ENCODE data around the gene MYOM3.

MYOM3 gene

DNA sequence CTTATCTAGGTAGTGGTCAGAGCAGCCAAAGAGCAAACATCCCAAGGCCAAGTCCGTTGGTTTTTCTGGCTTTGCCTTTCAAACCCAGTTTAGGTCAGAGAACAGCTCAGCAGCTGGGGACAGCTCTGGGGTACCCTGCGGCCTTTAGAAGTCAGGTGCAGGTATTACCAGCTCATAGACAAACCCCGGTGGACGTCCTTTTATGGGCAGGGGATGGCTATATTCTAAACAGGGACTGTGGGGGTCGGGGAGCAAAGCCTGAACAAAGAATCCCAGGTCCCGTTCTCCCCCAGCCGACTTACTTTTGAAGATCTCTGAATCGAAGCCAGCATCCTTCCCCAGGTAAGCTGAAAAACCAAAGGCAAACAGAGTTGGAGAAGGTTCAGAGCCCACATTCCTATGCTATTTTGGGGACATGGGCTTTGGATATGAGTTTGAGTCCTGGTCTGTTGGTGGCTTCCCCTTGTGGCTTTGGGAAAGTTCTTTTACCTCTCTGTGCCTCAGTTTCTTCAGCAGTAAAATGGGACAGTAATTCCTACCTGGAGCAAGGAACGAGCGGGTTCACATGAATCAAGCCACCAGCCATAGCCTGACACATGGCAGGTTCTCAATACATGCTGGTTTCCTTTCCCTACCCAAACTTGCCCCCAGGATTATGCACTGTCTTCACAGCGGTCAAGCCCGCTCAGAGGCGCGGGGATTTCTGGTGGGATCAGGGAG lies 16.6 kb downstream of the MYOM3 start:
- DNase-seq, result no peak

DNA sequence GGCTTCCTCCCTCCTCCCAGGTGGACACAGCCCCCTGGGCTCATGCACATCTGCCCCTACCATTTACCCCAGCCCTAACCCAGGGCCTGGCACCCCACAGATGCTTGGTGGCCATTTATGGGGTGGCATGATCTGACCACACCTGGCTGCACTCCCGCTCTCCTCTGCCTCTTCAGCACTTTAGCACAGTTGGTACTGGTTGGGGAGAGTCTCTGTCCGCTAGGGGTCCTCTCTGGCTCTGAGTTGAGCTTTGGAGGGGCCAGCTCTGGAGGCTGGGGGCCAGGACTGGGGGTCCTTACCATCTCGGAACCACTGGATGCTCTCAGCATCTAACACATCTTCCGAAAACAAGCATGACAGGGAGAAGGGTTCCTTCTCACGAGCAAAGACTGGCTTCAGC lies 17.4 kb downstream of the MYOM3 start:
- no peak for DNase-seq

DNA sequence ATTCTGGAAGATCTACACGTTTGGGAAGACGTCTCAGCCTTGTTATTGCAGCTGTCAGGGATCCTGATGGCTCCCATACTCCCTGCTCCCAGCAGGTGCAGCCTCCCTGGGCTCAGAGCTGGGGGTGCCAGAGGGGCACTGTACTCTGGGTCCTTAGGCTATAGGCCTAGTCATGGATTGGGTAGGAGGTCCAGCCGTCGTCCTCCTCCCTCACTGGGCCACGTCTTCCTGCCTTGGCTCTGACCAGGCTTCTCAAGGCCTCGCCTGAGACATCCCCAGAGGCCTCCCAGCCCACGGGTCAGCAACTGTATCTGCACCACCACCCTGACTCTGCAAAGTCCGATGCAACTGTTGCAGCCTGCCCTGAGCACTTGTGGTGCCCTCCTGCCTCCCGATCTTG lies 18.2 kb downstream of the MYOM3 start:
- no peak for DNase-seq

DNA sequence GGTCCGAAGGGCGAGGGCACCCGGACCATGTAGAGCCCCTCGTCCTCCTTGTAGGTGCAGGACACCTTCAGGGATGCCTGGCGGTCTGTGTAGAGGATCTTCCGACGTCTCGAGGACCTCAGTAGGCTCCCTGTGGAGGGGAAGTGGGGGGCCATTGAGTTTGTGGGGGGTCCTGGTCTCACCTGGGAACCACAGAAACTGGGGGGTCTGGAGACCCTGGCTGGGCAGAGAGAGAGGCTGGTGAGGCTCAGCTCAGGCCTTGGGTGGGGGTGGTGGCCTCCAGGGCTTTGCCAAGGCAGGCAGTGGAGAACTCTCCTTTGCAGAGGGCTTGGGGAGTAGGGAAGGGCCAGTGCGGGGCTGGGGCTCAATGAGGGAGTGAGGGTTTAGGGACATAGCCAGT lies 19.0 kb downstream of the MYOM3 start:
- DNase-seq, result no peak

DNA sequence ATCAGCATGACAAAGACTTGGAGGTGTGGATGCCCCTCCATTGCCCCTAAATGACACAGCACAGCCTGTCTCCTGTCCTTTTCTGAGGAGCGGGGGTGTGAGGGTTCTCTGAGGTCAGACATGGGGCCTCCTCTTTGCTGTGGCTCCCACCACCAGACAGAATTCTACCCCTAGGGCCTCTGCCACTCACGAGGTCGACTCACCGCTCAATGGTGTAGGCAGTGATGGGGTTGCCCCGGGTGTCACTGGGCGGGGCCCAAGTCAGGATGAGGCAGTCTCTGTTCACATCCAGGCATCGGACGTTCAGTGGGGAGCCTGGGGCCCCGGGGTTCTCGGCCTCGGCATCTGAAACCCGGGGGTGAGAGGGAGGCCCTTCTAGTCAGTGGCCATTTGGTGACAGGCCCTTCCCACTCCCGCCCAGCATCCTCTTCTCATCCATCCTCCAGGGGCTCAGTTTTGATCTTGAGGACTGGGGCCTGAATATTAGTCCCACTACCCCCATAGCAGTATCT lies 19.9 kb downstream of the MYOM3 start:
- no peak for DNase-seq

DNA sequence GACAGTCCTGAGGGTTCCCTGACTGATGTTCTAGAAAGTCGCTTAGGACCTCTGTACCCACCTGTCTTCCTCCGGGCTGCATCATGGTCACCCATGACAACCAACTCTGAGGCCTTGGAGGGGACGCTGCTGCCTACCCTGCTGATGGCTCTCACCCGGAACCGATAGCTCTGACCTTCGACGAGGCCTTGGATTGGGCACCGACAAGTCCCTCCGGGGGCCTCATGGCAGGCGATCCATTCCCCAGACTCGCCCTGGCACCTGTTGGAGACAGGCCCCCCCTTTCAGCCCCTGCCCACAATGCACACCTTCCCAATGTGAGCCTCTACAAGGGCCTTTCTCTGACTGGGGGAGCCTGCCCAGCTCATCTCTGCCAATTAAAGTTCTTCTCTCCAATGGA lies 21.2 kb downstream of the MYOM3 start:
- DNase-seq, result no peak

DNA sequence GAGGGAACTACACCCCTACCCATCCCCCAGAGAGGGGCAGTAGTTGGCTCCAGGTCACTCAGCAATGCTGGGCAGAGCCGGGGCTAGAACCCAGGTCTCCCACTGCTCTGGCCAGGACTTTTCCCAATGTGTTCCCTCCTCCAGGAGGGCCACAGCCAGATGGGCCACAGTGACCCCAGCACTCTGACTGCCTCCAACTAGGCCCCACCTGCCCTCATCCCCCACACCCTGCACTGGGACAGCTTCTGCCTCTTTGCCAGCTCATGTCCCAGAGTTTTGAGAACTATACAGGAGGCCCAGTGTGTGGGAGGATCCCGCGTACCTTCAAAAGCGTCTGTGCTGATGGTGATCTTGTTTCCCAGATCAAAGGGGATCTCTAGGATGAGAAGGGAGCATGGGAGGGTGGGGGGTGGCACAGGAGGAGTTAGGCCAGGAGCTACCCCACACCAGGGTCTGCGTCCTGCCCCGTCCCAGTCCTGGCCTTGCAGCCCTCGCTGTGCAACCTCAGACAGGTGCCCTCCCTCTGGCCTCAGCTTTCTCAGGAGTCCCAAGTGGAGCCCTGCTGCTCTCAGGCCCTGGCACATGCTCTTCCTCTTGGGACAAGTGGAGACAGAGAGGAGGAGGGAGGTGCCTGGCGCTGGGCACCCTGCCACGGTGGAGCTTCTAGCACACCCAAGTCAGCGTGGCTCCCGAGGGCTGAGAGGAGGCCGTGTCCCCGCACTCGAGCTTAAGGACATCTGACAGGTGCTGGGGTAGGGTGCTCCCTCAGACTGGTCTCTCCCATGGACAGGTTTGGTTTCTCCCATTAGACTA lies 22.0 kb downstream of the MYOM3 start:
- DNase-seq, result no peak

DNA sequence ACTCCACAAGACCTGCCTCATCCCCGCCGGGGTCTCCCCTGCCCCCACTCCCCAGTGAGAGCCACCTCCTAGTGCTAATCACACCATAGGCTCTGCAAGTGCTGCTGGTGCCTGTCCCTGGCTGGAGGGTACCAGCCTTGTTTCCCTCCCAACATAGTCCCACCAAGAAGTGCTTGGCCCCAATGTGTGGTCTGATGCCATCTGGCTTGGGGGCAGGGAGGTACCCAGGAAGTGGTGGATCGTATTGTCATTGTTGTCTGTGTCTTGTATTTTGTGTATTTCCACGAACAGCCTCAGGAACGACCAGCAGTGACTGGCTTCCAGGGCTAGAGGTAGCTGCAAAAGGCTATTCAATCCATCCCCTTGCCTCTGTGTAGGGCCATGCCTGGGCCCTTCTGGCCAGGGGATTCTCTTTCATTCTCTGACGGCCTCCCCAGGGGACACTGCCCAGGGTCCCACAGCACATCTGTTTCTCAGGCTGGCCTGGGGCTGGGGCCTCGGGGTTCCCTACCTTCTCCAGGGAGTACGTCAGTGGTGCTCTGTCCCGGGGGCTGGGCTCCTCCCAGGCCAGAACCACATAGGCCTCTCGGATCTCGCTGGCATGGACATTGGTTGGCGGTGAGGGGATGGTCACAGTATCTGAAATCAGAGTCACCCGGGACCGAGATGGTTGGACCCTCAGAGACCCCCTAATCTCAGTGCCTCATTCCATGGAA lies 22.8 kb downstream of the MYOM3 start:
- DNase-seq, result no peak

DNA sequence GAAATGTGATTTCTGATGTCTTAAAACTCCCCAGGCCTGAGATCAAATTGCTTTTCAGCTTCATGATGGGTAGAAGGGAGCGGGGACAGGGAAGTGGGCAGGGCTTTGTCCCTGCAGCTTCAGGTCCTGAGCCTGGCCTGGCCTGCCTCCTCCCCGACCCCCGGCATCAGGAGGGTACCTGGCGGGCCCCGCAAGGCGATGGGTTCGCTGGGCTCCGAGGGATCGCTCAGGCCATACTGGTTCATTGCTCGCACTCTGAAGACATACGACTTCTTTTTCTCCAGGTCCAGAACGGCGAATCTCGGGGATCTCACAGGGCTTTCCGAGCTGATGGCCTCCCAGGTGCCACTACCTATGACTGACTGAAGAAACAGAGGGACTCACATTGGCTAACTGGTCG lies 25.5 kb downstream of the MYOM3 start:
- no peak for DNase-seq

DNA sequence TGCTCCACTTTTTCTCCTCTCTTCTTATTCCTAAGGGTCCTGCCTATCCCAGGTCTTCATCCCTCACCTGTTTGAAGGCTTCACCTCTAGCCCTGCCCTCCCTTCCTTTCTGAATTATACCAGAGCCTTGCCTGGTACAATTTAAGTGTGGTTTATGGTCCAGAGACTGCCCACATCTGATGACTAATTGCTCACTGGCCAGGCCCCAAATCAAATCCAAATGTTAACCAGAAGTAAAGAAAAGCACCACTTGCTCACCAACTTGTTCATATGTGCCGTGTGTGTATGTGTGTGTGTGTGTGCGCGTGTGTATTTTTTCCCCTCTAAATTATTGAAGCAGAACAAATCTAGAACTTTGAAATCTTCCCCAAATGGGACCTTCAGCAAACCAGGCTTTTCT lies 26.4 kb downstream of the MYOM3 start:
- DNase-seq, result no peak

DNA sequence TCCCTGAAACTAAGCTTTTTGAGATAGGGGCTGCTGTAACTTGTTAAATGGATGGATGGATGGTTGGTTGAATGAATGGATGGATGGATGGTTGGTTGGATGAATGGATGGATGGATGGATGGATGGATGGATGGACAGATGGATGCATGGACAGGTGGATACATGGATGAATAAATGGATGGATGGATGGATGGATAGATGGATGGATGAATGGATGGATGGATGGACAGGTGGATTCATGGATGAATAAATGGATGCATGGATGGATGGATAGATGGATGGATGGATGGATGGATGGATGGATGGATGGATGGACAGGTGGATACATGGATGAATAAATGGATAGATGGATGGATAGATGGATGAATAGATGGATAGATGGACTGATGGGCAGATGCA lies 26.9 kb downstream of the MYOM3 start:
- DNase-seq, result no peak

DNA sequence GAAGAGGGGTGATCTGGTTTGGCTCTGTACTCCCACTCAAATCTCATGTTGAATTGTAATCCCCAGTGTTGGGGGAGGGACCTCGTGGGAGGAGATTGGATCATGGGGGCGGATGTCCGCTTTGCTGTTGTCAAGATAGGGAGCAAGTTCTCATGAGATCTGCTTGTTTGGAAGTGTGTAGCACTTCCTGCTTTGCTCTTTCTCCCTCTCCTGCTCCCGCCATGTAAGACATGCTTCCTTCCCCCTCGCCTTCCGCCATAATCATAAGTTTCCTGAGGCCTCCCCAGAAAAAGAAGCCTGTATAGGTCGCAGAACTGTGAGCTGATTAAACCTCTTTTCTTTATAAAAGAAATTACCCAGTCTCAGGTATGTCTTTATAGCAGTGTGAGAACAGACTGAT lies 27.9 kb downstream of the MYOM3 start:
- DNase-seq, result no peak

DNA sequence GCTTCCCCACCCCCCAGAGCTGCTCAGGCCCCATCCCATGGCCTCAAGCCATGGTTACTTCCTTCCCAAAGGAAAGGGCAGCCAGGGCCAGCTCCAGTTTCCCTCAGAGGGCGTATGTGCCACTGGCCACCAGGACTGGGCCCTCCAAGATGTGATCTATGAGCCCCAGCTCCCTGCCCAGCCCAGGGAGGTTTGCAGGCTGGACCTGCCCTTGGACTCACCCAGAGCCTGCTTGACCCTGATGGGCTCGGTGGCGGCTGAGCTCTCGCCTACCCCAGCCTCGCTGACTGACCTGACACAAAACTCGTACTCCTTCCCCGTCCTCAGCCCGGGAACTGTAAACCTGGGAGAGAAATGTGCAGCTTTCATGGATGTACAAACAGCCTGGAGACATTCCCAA lies 29.6 kb downstream of the MYOM3 start:
- no peak for DNase-seq

DNA sequence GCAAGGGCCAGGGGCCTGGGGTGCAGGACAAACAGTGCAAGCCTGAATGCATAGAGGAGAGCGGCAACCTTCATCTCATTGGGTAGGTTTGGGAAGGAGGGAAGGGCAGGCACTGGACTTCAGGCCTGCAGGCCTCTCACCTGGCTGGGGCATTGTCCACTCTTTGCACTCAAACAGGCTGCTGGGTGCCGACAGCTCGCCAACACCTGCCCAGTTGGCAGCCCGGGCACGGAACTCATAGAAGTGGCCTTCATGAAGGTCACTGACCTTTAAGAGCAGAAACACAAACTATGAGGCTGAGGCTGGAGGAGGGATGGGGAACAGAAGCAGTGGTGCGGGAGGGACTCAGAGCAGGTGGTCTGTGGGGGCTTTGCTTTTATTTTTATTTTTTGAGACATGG lies 30.7 kb downstream of the MYOM3 start:
- no peak for DNase-seq

DNA sequence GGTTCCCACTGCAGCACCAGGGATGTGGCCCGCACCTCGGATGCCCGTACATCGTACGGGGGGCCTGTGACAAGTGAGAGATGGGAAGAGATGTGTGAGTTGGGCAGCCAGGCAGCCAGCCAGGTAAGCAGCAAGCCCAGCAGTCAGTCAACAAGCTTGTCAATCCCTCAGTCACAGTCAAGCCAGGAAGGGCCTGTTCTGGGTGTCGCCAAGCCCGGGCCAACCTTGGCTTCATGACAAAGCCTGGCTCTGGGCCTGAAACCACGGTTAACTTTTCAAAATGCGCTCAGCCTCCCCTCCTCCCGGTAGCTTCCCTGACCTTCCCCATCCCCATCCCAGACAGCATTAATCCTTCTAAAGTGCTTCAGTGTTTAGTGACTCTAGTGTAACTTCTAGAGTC lies 31.8 kb downstream of the MYOM3 start:
- no peak for DNase-seq

DNA sequence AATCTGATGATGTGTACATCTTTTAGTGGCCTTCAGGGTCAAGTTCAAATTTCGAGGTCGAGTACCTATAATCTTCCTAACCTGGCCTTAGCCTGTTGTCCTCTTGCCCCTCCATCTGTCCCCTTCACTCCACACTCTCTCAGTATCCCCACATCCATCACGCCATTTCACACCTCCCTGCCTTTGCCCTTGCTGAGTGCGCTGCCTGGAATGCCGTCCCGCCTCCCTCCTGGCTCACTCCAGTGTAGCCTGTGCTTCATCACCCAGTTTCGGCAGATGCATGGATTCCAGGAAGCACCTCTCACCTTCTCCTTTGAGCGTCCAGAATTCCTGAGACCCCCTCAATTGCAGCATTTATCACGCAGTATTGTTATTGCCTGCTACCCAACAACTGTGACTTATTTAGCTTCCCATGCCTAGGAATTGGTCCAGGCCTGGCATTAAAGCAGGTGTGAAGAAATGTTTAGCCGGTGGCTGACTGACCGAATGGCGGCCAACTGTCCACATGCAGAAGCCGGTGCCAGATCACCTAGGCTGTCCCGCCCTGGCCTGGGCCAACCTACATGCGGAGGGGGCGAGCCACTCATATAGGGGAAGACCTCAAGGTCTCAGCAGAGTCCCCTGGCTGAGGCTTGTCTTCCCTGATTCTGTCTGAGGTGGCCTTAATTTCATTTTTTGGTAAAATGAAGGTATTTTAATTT lies 34.5 kb downstream of the MYOM3 start:
- DNase-seq, result no peak

DNA sequence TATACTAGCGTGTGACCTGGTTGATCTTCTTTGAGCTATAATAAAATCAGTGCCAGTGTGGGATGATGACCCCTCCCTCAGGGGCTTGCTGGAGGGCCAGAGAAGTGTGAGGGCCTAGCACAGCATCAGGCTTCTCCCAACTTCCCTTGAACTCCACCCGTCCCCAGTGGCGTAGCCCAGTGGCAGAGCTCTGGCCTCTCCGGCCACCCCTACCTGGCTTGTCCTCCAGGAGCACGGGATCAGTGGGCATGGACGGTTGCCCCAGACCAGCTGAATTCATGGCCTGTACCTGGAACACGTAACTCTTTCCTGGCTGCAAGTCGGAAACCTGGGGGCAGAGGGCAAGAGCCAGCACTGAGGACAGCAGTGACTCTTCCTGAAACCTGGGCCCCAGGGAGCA lies 36.0 kb downstream of the MYOM3 start:
- DNase-seq, result no peak

DNA sequence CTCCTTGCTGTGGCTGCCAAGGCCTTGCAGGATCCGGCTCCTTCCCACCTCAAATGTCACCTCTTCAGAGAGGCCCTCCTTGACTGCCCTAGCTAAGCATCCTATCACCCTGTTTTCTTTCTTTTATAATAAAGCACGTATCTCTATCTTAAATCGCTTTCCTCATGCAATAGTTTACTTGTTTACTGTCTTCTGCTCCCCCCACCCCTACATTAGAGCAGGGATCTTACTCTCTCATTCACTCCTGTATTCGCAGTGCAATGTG lies 36.4 kb downstream of the MYOM3 start:
- DNase-seq, result no peak

DNA sequence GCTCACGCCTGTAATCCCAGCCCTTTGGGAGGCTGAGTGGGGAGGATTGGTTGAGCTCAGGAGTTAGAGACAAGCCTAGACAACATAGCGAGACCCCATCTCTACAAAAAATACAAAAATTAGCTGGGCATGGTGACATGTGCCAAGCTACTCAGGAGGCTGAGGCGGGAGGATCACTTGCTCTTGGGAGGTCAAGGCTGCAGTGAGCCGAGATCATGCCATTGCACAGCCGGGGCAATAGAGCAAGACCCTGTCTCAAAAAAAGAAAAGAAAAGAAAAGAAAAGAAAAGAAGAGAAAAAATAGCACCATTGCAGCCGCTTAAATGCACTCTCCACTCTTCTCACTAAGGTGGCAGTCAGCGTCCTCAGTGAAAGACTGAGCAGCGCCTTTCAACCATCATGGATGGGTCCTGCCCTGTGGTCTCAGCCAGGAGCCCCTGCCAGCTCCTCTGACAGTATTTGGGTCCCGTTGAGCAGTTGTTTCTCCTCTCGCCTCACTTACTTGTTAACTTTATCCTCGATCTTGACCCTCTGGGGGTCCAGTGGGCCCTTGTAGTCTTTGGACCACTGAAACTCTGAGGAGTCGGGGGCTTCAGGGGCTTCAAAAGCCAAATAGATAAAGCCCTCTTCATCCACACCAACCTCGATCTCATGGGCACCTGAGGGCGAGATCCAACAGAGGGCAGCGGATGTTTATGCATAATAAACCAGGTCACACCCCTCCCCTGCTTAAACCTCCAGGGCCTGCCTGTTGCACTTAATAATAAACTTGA lies 36.9 kb downstream of the MYOM3 start:
- no peak for DNase-seq

DNA sequence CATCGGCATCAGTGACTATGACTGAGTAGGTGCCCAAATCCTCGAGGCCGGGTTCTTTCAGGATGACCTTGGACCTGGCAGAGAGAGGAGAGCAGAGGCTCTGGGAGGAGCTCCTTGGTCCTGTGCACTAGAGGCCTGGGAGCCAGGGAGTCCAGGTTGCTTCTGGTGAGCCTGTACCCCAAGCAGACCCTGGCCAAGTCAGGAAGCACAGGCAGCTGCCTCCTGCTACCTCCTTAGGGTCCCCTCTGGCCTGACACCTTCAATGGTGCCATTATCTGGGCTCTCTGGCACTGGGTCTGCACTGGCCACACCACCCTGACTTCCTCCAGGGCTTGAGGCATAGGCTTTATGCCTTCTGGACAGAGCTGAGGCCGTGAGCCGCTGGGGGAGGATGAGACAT lies 37.7 kb downstream of the MYOM3 start:
- DNase-seq, result no peak

DNA sequence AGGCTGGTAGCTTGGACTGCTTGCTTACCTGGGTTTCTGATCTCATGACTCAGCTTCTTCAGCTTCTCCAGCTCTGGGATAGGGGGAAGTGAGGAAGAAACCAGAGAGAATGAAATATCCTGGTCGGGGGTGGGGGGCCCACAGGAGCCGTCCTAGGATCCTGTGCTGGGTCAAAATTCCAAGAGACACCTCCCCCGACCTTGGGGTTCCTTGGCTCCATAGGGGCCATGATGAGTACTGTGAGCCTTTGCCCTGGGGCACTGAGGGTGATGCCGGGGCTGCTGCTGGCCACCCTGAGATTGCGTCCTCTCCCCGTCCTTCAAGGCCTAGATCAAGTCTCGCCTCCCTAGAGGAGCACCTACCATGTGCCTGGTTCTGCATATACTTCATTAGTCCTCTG lies 40.0 kb downstream of the MYOM3 start:
- no peak for DNase-seq

DNA sequence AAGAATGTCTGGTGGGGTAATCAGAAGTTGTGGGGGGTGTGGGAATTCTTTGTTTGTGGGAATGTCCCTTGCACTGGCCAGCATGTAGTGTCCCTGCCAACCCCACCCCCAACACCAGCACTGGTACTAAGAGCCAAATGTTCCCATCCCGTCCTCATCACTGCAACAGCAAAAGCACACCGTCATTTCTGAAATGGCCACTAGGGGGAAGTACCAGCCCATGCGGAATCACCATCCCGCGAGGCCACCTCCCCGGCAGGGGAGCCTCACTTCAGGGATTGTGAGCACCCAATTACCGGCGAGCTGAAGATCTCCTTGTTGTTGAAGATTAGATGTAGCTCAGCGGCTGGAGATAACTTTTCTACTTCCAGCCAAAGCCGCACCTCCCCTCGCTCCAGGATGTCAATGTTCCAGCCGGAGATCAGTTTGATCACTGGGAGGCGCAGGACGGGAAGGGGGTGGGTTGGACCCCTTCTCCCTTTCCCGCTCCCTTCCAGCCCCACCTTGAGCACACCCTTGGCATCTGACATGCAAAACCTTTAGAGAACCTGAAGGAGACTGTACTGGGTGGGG lies 41.0 kb downstream of the MYOM3 start:
- peak; percentile 76 for DNase-seq
